Measurements from ENCODE around the gene DST. TPM values are rescaled to one million over a fixed set of nuclear protein-coding genes. Genes with fewer than 3 reads are reported as not detected.

DST gene
- total and polyA plus RNA-seq, 2 of the 4 experiments (the other 2 are of a cell fraction) = 97.7 to 452 TPM

DNA sequence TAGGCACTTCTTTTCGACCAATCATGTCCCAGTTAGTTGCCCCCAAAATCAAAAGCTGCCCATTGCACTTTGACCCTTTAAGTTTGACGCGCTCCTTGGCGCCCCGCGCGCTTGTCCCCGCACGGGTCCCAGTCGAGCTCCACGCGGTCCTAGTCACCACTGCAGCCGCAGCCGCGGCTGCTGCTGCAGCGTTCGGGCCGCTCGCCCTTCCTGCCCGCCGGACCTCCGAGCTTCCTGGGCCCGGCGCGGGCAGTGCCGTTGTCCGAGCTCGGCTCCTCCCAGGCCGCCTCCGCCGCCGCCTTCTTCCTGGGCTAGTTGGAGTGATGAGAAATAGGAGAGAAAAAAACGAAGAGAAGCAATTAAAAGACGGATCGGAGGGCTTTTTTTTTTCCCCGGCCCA lies 209.6 kb downstream of the DST start:
- H3K27me3 ChIP-seq (ENCODE audit: control insufficient read depth, insufficient read depth, low read length) = no peaks in the 10 kb centered on the region; the same call in 1 of the 2 replicates
- H3K4ac ChIP-seq (ENCODE audit: low read depth, low read length) = no peak overlapping the region
- no peak overlapping the region for H3K4me3 ChIP-seq (ENCODE audit: insufficient read depth, low read depth, low read length)
- ChIA-PET POLR2A (ENCODE audit: unreplicated experiment) (no interaction called here), CTCF (no interaction called here)
- dilution Hi-C loops (cut with HindIII; ENCODE audit: low sequenced_read_pairs, unreplicated experiment) = no loop called here
- H3K4me2 ChIP-seq (ENCODE audit: low read depth, low read length) = no peak overlapping the region
- no peaks in the 10 kb centered on the region for H3K9me1 ChIP-seq (ENCODE audit: insufficient read depth, low read length)
- H3K27ac ChIP-seq (ENCODE audit: insufficient read depth, low read length) = no peak overlapping the region
- no peaks in the 10 kb centered on the region for H3K36me3 ChIP-seq (ENCODE audit: control insufficient read depth, insufficient read depth, low read length)
- no TSS peak for BruUV-seq (replicated peaks)
- no peak overlapping the region for H4K5ac ChIP-seq (ENCODE audit: low read depth, low read length)
- H4K91ac ChIP-seq (ENCODE audit: insufficient read depth, low read depth, low read length) = no peak overlapping the region
- no peak overlapping the region for H3K9ac ChIP-seq (ENCODE audit: low read depth, low read length)
- WGBS, 2 experiments (ENCODE audit: extremely low coverage in 2 of 2, insufficient read length in 1 of 2) = 91% methylated on average over 17 of the region's 36 CpGs; no CpG with 5 or more reads in 1 of the 2 experiments
- H3K9me3 ChIP-seq (ENCODE audit: control insufficient read depth, insufficient read depth, low read length) = peaks cover 11% of the 10 kb centered on the region; the same call in 1 of the 2 replicates
- H2BK15ac ChIP-seq (ENCODE audit: low read depth, low read length) = no peak overlapping the region
- TF ChIP-seq CEBPB (IDR thresholded peaks at IDR 0.05; ENCODE audit: low read depth, low read length) (no peak), MAFK (IDR thresholded peaks at IDR 0.05; ENCODE audit: low read depth, low read length) (no peak), NFE2L2 (IDR thresholded peaks at IDR 0.05; ENCODE audit: low read depth, low read length) (no peak), MXI1 (IDR thresholded peaks at IDR 0.05; ENCODE audit: borderline replicate concordance, low read depth, low read length) (no peak), RFX5 (IDR thresholded peaks at IDR 0.05; ENCODE audit: low read depth, low read length) (no peak), MAZ (IDR thresholded peaks at IDR 0.05; ENCODE audit: borderline replicate concordance, low read depth, low read length) (no peak), BHLHE40 (IDR thresholded peaks at IDR 0.05; ENCODE audit: low read depth, low read length) (no peak), USF2 (IDR thresholded peaks at IDR 0.05; ENCODE audit: low read depth, low read length) (no peak), RCOR1 (IDR thresholded peaks at IDR 0.05; ENCODE audit: insufficient replicate concordance, low read length) (no peak), SMC3 (IDR thresholded peaks at IDR 0.05; ENCODE audit: low read depth, low read length) (no peak), POLR2A (IDR thresholded peaks at IDR 0.05; ENCODE audit: low read depth, low read length) (no peak), CHD1 (IDR thresholded peaks at IDR 0.05; ENCODE audit: low read depth, low read length) (no peak), RAD21 (IDR thresholded peaks at IDR 0.05; ENCODE audit: low read length) (no peak), FOS (IDR thresholded peaks at IDR 0.05; ENCODE audit: low read depth, low read length) (no peak)
- no peak overlapping the region for H3K56ac ChIP-seq (ENCODE audit: extremely low read depth, insufficient read depth, low read length)
- H3K4me1 ChIP-seq (ENCODE audit: control insufficient read depth, insufficient read depth, low read length) = no peaks in the 10 kb centered on the region
- intact Hi-C loops (cut with micrococcal nuclease) = no loop called here
- H2BK5ac ChIP-seq (ENCODE audit: low read depth, low read length, poor library complexity, severe bottlenecking) = no peak overlapping the region
- H4K8ac ChIP-seq (ENCODE audit: low read depth in 2 of 2, low read length in 2 of 2) = no peak overlapping the region
- H2AK9ac ChIP-seq (replicated peaks; ENCODE audit: low read depth, low read length, poor library complexity) = no peak overlapping the region
- no peak overlapping the region for H3K23ac ChIP-seq (ENCODE audit: low read depth, low read length)
- DNase-seq (no peak), ATAC-seq (ENCODE audit: low read depth) (no peak)
- H3K14ac ChIP-seq (replicated peaks; ENCODE audit: low read depth, low read length) = no peak overlapping the region
- H2AK5ac ChIP-seq (ENCODE audit: low read depth, low read length) = no peak overlapping the region
- no peak overlapping the region for H2BK120ac ChIP-seq (ENCODE audit: low read depth, low read length)
- H2AFZ ChIP-seq (replicated peaks; ENCODE audit: low read length, poor library complexity) = no peak overlapping the region
- in situ Hi-C loops (cut with MboI; ENCODE audit: low sequenced_read_pairs) = no loop called here
- no peaks in the 10 kb centered on the region for H4K20me1 ChIP-seq (ENCODE audit: insufficient read depth, low read length)
- no peak overlapping the region for H2BK20ac ChIP-seq (ENCODE audit: low read depth, low read length)
- no peak overlapping the region for H3K18ac ChIP-seq (ENCODE audit: low read depth, low read length)
- no peaks in the 10 kb centered on the region for H3K79me1 ChIP-seq (ENCODE audit: low read depth in 1 of 2, low read length in 2 of 2)
